Astrocyte of the cerebellum (primary cell): ENCODE results near the gene CDR2.
A peak's percentile ranks its signal among the peaks of the same experiment; 100 is the strongest.

Experiments used
- DNase-seq: peaks from one replicate; pipeline ENCODE4 v3.0.0-alpha.2; 2011; ENCODE audit warnings: low read depth
- H3K4me3 ChIP-seq: 2 replicates; pipeline ENCODE4 v1.5.1; 2011; ENCODE audit warnings: mild to moderate bottlenecking, low read depth, low read length, moderate library complexity
- CTCF ChIP-seq: IDR thresholded peaks from 2 replicates; pipeline ENCODE4 v1.5.1; 2012; ENCODE audit warnings: low read length, low read depth, moderate library complexity, mild to moderate bottlenecking; ENCODE audit errors: missing control alignments
- in situ Hi-C: cut with HindIII; loops from 2 replicates; pipeline ENCODE4 v1.10.0; 2017; ENCODE audit warnings: low sequenced_read_pairs

The CDR2 gene

GRCh38 chr16:22300427-22301071, 73.9 kb downstream of the CDR2 start:
- in situ Hi-C loops, result no loop called here
- DNase-seq, result no peak
- no peak overlapping the region for H3K4me3 ChIP-seq
- peak; percentile 81 for TF ChIP-seq CTCF

GRCh38 chr16:22299036-22299435, 75.4 kb downstream of the CDR2 start:
- in situ Hi-C loops, result no loop called here
- no peak overlapping the region for H3K4me3 ChIP-seq
- TF ChIP-seq CTCF, result no peak
- no peak for DNase-seq

DNA sequence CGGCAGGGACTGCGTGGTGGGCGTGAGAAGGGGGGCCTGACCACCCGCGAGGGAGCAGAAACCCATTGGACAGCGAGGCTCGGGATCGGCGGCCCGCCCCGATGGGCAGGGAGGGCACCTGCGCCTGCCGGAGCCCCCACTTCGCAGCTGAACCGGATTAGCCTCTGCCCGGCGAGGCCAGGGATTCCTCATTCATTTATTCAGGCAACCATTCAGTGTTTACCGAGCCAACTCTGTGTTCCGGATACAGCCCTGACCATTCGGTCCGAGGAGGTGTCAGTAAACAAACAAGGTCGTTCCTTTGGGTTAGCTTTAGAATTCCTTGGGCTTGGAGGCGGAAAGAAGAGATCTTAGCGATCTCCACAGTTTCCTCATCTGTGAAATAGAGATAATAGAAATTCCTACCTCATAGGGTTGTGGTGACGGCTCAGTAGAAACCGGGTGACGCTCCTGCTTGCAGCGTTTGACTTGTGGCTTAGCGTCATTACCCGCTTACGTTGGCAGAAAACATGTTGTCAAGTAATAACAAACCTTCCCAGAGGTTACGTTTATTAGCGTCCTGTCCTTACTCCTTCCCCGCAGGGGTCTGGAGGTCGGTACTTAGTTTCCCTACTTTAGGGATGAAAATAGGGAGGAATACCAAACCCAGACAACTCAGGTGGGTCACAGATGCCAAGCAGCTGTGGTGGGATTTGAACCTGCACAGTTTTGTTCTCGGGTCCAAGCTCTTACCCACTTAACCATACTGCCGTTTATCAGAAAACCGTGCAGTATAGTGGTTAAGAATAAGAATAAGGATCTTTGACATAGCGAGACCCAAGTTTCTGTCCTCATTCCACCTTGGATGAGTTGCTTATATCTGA, 76.3 kb downstream of the CDR2 start:
- no peak for TF ChIP-seq CTCF
- peak; percentile 83 for DNase-seq
- H3K4me3 ChIP-seq, result peak overlapping the region; percentile 94
- in situ Hi-C loops, result no loop called here

DNA sequence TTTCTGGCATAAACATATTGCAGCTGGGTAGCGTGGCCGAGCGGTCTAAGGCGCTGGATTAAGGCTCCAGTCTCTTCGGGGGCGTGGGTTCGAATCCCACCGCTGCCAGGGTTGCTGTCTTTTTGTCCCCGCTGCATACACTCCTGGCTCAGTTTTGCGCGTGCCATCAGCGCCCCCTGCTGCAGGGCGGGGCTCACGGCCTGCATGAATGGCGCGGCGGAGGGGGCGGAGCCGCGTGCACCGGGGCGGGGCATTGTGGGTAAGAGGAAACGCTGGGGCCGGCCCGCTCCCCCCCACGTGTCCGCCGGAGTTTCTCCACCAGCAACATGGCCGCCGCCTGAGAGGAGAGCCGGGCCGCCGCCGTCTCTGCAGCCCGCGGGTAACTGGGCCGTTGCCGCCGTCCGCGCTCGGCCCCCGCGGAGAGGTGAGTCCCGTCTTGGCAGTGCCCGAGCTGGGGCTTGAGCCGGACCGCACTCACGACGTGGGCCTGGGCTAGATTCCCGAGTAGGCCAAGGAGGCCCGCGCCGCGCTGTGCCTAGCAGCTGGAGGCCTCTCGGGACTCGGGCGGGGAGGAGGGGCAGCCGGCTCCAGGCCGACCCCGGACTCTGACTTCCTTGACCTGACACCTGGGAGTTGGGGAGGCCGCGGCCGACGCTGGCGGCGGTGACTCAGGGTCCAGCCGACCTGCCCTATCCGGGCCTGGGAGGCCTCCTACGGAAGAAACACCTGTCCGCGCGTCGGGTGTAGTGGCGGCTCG, 77.1 kb downstream of the CDR2 start, which contains the start of gene POLR3E:
POLR3E (plus strand) TSS at position 296 of the 757 bp plus-strand sequence. CDS start 5,560 bp downstream, outside the sequence.
- peak; percentile 94 for DNase-seq
- H3K4me3 ChIP-seq, result peak within 1 kb of the TSS; percentile 94
- peak; percentile 85 for TF ChIP-seq CTCF
- in situ Hi-C loops, result no loop called here

DNA sequence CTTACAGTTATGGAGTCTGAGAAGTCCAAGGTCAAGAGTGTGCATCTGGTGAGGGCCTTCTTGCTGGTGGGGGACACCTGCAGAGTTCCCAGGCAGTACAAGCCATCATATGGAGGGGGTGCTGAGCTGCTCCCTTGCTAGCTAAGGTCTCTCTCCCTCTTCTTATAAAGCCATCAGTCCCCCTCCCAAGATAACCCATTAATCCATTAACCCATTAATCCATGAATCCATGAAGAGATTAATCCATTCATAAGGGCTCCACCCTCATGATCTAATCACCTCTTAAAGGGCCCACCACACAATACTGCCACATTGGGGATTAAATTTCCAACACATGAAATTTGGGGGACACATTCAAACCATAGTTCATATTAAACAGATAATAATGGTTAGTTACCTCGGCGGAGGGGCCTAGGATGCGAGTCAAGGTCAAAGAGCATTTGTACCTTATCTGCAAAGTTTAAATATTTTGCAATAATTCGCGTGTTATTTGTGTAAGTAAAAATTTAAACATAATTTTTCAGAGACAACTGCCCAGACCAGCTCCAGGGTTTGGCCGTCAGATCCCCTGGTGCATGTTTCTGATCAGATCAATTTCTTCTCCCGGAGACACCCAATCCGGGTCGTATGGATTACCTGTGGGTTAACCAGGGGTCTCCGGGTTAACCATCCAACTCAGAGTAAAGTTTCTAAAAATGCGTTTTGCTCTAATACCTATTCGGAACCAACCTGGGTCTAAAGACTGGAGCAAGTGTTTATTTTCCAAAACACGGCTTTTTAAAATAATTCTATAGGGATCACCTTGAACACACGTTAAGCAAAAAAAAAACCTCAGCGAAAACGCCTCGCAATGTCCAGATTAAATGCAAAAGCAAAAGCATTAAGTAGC, 78.0 kb downstream of the CDR2 start:
- no peak for TF ChIP-seq CTCF
- H3K4me3 ChIP-seq, result peak overlapping the region; percentile 94
- in situ Hi-C loops, result no loop called here

More for the DNA sequence above, 78.0 kb downstream of the CDR2 start:
- DNase-seq, result no peak
